HepG2 (cell line): ENCODE measurements around the gene SLC2A5. TPM values are rescaled to one million over a fixed set of nuclear protein-coding genes. Genes with fewer than 3 reads are reported as not detected.

Experiments used
- ATAC-seq: fragments of 200-7000 bp; cut with Tn5 transposase; 3 replicates; pipeline ENCODE4 v1.9.1; 2020; ENCODE audit warnings: mild to moderate bottlenecking, moderate library complexity
- BruUV-seq: library from RNA; stranded (reverse); fragments of 400-500 nt; replicated peaks from 2 replicates; lab custom pipeline; 2021; lab: Mats Ljungman, UMichigan
- CTCF ChIA-PET: fragments of 300-600 bp; formaldehyde crosslinking; extraction: SDS; loops from one replicate; lab custom pipeline; 2021; ENCODE audit warnings: low total read pairs, inconsistent platforms, low intra/inter-chr PET ratio; lab: Yijun Ruan, JAX
- POLR2A ChIA-PET: fragments of 350-600 bp; sonication (Branson Sonifier 250); formaldehyde crosslinking; loops from one replicate; lab custom pipeline; 2020; ENCODE audit warnings: antibody characterized with exemption, inconsistent platforms; lab: Yijun Ruan, JAX
- DNase-seq: peaks from one replicate; pipeline ENCODE4 v3.0.0-alpha.2; 2015; ENCODE audit warnings: low spot score
- FAIRE-seq: peaks from 3 replicates; lab custom pipeline; 2011; peaks lifted over from hg19 to GRCh38; lab: Jason Lieb, UNC
- H2AFZ ChIP-seq: one replicate; pipeline ENCODE4 v1.6.1; 2011; ENCODE audit warnings: low read length, inconsistent platforms
- H3K27ac ChIP-seq: fragments of 300-600 bp; 3 replicates; pipeline ENCODE4 v1.8.0; 2011; ENCODE audit warnings: mixed run types, mild to moderate bottlenecking, mixed read lengths, low read length, inconsistent platforms; ENCODE audit not compliant: insufficient read depth; ENCODE audit errors: extremely low read length
- H3K27me3 ChIP-seq, 2 experiments: fragments of 200-600 bp in 1 of 2; 2 replicates in 1 of 2; 3 replicates in 1 of 2; pipeline versions ENCODE4 v1.6.0 to v1.8.0; 2011; ENCODE audit warnings: low read length in 2 of 2, mild to moderate bottlenecking in 2 of 2, moderate library complexity in 2 of 2, inconsistent platforms in 1 of 2; ENCODE audit not compliant: insufficient read depth in 2 of 2, control insufficient read depth in 1 of 2
- H3K36me3 ChIP-seq, 2 experiments: fragments of 200-600 bp in 1 of 2; replicated peaks in 1 of 2; 2 replicates in 1 of 2; 3 replicates in 1 of 2; pipeline versions ENCODE4 v1.5.1 to v1.8.0; 2011; ENCODE audit warnings: low read length in 2 of 2, inconsistent platforms in 1 of 2; ENCODE audit not compliant: insufficient read depth in 2 of 2, control insufficient read depth in 1 of 2
- H3K4me1 ChIP-seq: 2 replicates; pipeline ENCODE4 v1.5.1; 2012; ENCODE audit warnings: low read length, inconsistent platforms; ENCODE audit not compliant: insufficient read depth
- H3K4me2 ChIP-seq: 2 replicates; pipeline ENCODE4 v1.6.0; 2011; ENCODE audit warnings: low read depth, low read length, inconsistent platforms
- H3K4me3 ChIP-seq, 3 experiments: fragments of 200-600 bp in 1 of 3; sonication (generic), shearing (Covaris generic) in 1 of 3; replicated peaks in 1 of 3; 2 replicates each; pipeline ENCODE4 v1.5.1; 2011 to 2016; ENCODE audit warnings: low read length in 3 of 3, inconsistent platforms in 2 of 3, low read depth in 2 of 3, mild to moderate bottlenecking in 2 of 3, control low read depth in 1 of 3, mixed read lengths in 1 of 3; ENCODE audit not compliant: insufficient read depth in 1 of 3
- H3K79me2 ChIP-seq: one replicate; pipeline ENCODE4 v1.6.1; 2011; ENCODE audit warnings: low read length, inconsistent platforms; ENCODE audit not compliant: insufficient read depth
- H3K9ac ChIP-seq: 2 replicates; pipeline ENCODE4 v1.6.0; 2011; ENCODE audit warnings: mild to moderate bottlenecking, low read depth, low read length, inconsistent platforms; ENCODE audit not compliant: insufficient read depth
- H3K9me3 ChIP-seq: 2 replicates; pipeline ENCODE4 v1.5.1; 2012; ENCODE audit warnings: mild to moderate bottlenecking, low read length
- H4K20me1 ChIP-seq: 2 replicates; pipeline ENCODE4 v1.6.0; 2011; ENCODE audit warnings: inconsistent platforms, mild to moderate bottlenecking, low read length, moderate library complexity; ENCODE audit not compliant: insufficient read depth
- ERF ChIP-seq: IDR thresholded peaks from 2 replicates; pipeline ENCODE4 v1.6.1; 2018; ENCODE audit warnings: missing biosample characterization, missing genetic modification reagents
- GFI1 ChIP-seq: sonication (generic); formaldehyde crosslinking; IDR thresholded peaks from 2 replicates; pipeline ENCODE4 v1.5.0; 2020; ENCODE audit warnings: missing genetic modification reagents, mild to moderate bottlenecking, borderline replicate concordance
- GLI4 ChIP-seq: sonication (generic); formaldehyde crosslinking; IDR thresholded peaks from 2 replicates; pipeline ENCODE4 v1.5.1; 2020; ENCODE audit warnings: missing genetic modification reagents, mild to moderate bottlenecking, moderate library complexity, borderline replicate concordance
- KDM4B ChIP-seq: sonication (generic); formaldehyde crosslinking; IDR thresholded peaks from 2 replicates; pipeline ENCODE4 v1.4.0; 2020; ENCODE audit warnings: missing genetic modification reagents
- MAFK ChIP-seq, 2 experiments: IDR thresholded peaks in 1 of 2; conservative IDR thresholded peaks in 1 of 2; 2 replicates each; pipeline ENCODE4 v1.6.1; 2011; ENCODE audit warnings: improper control_type of control experiment in 2 of 2, low read length in 2 of 2
- NFKB2 ChIP-seq: sonication (generic); formaldehyde crosslinking; IDR thresholded peaks from 2 replicates; pipeline ENCODE4 v1.4.0; 2020; ENCODE audit warnings: missing genetic modification reagents, borderline replicate concordance
- NRL ChIP-seq: sonication (generic); formaldehyde crosslinking; IDR thresholded peaks from 2 replicates; pipeline ENCODE4 v1.5.0; 2020; ENCODE audit warnings: missing genetic modification reagents, mild to moderate bottlenecking, moderate library complexity, borderline replicate concordance
- THAP7 ChIP-seq: sonication (generic); formaldehyde crosslinking; IDR thresholded peaks from 2 replicates; pipeline ENCODE4 v1.8.1; 2023; ENCODE audit warnings: mild to moderate bottlenecking, missing genetic modification reagents
- ZBTB20 ChIP-seq: sonication (generic); formaldehyde crosslinking; IDR thresholded peaks from 2 replicates; pipeline ENCODE4 v1.8.1; 2023; ENCODE audit warnings: missing genetic modification reagents, low read depth, mild to moderate bottlenecking, borderline replicate concordance
- ZBTB3 ChIP-seq: sonication (generic); formaldehyde crosslinking; IDR thresholded peaks from 2 replicates; pipeline ENCODE4 v1.4.0; 2020; ENCODE audit warnings: low read depth, mild to moderate bottlenecking, moderate library complexity, missing genetic modification reagents, borderline replicate concordance
- ZNF773 ChIP-seq: sonication (generic); formaldehyde crosslinking; IDR thresholded peaks from 2 replicates; pipeline ENCODE4 v1.4.0; 2020; ENCODE audit warnings: missing genetic modification reagents, borderline replicate concordance
- ZNF780A ChIP-seq: sonication (generic); formaldehyde crosslinking; IDR thresholded peaks from 2 replicates; pipeline ENCODE4 v1.8.0; 2022; ENCODE audit warnings: mild to moderate bottlenecking, missing genetic modification reagents, moderate library complexity
- ZNF839 ChIP-seq: sonication (generic); formaldehyde crosslinking; IDR thresholded peaks from 2 replicates; pipeline ENCODE4 v1.4.0; 2020; ENCODE audit warnings: missing genetic modification reagents, mild to moderate bottlenecking, borderline replicate concordance
- ZNF891 ChIP-seq: sonication (generic); formaldehyde crosslinking; IDR thresholded peaks from 2 replicates; pipeline ENCODE4 v1.5.0; 2020; ENCODE audit warnings: mild to moderate bottlenecking, missing genetic modification reagents
- WGBS: methylation state at CpG from one replicate; pipeline ENCODE4 v1.1.6; 2017; ENCODE audit warnings: low lambda C conversion rate; 5-methylcytosine and 5-hydroxymethylcytosine counted together
- in situ Hi-C: cut with HindIII; loops from 2 replicates; pipeline ENCODE4 v1.10.0; 2017; ENCODE audit warnings: low pct_unique_long_range_greater_than_20kb; ENCODE audit not compliant: extremely low pct_ligation_motif_present
- intact Hi-C: fragments of 100-400 bp; cut with micrococcal nuclease; formaldehyde crosslinking; loops from one replicate; pipeline ENCODE4 v1.10.0; 2022; ENCODE audit not compliant: unreplicated experiment
- polyA plus RNA-seq, 8 experiments: library from polyadenylated mRNA; depleted of rRNA in 3 of 8; stranded (reverse) in 7 of 8; unstranded in 1 of 8; fragments of >200 nt; fragmentation: Illumina TruSeq in 4 of 8; extraction: Trizol in 4 of 8; gene quantifications; 2 replicates each; pipeline versions ENCODE4 v1.2.1 to v1.2.3, GENCODE V29; 2011 to 2016; ENCODE audit warnings: low read depth in 4 of 8, missing spikeins in 1 of 8, mixed read lengths in 1 of 8; ENCODE audit not compliant: insufficient read depth in 1 of 8
- total RNA-seq, 5 experiments: library from RNA; depleted of rRNA; stranded (reverse); fragments of >200 nt; fragmentation: Illumina TruSeq; extraction: Trizol; gene quantifications; 2 replicates each; pipeline ENCODE4 v1.2.3, GENCODE V29; 2016; ENCODE audit warnings: low read depth in 1 of 5
- TF ChIP-seq, protein P1 (sequence below): sonication (generic); formaldehyde crosslinking; IDR thresholded peaks from 2 replicates; pipeline ENCODE4 v1.4.0; 2020; ENCODE audit warnings: low read depth, mild to moderate bottlenecking, missing genetic modification reagents

SLC2A5 gene
- total and polyA plus RNA-seq, 2 of the 13 experiments (the other 11 are each of a cell fraction or from before 2014, with no cell fraction given): 0.04 to 0.54 TPM

DNA sequence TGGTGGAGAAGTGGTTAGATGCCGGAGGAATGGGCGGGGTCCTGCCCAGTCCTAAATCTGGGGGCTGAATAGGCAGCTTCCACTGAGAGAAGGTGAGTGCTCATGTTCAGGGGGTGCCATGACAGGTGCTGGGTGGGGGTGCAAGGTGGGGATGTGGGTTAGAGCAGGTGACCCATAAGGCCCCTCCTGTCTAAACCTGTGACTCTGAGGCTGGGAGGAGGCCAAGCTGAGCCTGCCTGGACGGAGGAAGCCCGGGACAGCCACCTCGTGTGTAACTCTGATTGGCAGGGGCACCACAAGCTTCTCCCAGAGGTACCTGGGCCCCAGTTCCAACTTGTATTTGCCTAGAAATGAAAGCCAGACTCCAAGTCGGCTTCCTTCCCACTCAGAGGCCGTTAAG, 48.8 kb upstream of the SLC2A5 start:
- Histone ChIP-seq H4K20me1 (no peaks in the 10 kb centered on the region), H3K27me3 (no peaks in the 10 kb centered on the region), H3K9me3 (no peaks in the 10 kb centered on the region), H2AFZ (no peak overlapping the region), H3K4me1 (peaks cover 56% of the 10 kb centered on the region), H3K36me3 (peaks cover 5 to 22% of the 10 kb centered on the region in 2 experiments; a peak in 3 of 5 replicates), H3K79me2 (peaks cover 17% of the 10 kb centered on the region), H3K4me2 (no peak overlapping the region), H3K4me3 (no peak overlapping the region), H3K9ac (no peak overlapping the region), H3K27ac (no peak overlapping the region)
- TF ChIP-seq ZNF839 (CRISPR knock-in tag) (no peak), ZNF780A (no peak), KDM4B (CRISPR knock-in tag) (no peak), ZBTB20 (CRISPR knock-in tag) (no peak), THAP7 (CRISPR knock-in tag) (no peak), ZNF773 (no peak), MAFK (conservative IDR thresholded peaks at IDR 0.05 in 1 of 2, IDR thresholded peaks at IDR 0.05 in 1 of 2; ENCODE audit: low read length in 2 of 2) (no peak), ZBTB3 (CRISPR knock-in tag) (no peak), NFKB2 (CRISPR knock-in tag) (no peak), GLI4 (CRISPR knock-in tag) (no peak), ZNF891 (CRISPR knock-in tag) (no peak), NRL (CRISPR knock-in tag) (no peak), ERF (CRISPR knock-in tag) (no peak), GFI1 (CRISPR knock-in tag) (no peak)
- TF ChIP-seq, protein P1, sequence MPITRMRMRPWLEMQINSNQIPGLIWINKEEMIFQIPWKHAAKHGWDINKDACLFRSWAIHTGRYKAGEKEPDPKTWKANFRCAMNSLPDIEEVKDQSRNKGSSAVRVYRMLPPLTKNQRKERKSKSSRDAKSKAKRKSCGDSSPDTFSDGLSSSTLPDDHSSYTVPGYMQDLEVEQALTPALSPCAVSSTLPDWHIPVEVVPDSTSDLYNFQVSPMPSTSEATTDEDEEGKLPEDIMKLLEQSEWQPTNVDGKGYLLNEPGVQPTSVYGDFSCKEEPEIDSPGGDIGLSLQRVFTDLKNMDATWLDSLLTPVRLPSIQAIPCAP (CRISPR knock-in tag): no peak
- BruUV-seq: no TSS peak
- WGBS: 98% methylated on average over 4 of the region's 7 CpGs
- POLR2A ChIA-PET: no interaction called here
- FAIRE-seq (no peak), ATAC-seq (no peak), DNase-seq (no peak)
- CTCF ChIA-PET: no interaction called here
- in situ Hi-C loops (no loop called here), intact Hi-C loops (no loop called here)
